ENCODE results near the gene LDLRAD4.

Gene LDLRAD4

GRCh38 chr18:13363359-13363758 lies 144.8 kb downstream of the LDLRAD4 start:
- no peak for TF ChIP-seq CTCF (IDR thresholded peaks at IDR 0.05; ENCODE audit: extremely low read depth, missing control alignments)
- DNase-seq (ENCODE audit: low spot score) = no peak

GRCh38 chr18:13364721-13365205 lies 146.2 kb downstream of the LDLRAD4 start:
- TF ChIP-seq CTCF (IDR thresholded peaks at IDR 0.05; ENCODE audit: extremely low read depth, missing control alignments) = no peak
- DNase-seq (ENCODE audit: low spot score) = no peak

GRCh38 chr18:13366131-13366530 lies 147.6 kb downstream of the LDLRAD4 start:
- no peak for DNase-seq (ENCODE audit: low spot score)
- no peak for TF ChIP-seq CTCF (IDR thresholded peaks at IDR 0.05; ENCODE audit: extremely low read depth, missing control alignments)

- no peak for TF ChIP-seq CTCF (IDR thresholded peaks at IDR 0.05; ENCODE audit: extremely low read depth, missing control alignments)
- no peak for DNase-seq (ENCODE audit: low spot score)
Observed at GRCh38 chr18:13366541-13366940, 148.0 kb downstream of the LDLRAD4 start.

- no peak for DNase-seq (ENCODE audit: low spot score)
- no peak for TF ChIP-seq CTCF (IDR thresholded peaks at IDR 0.05; ENCODE audit: extremely low read depth, missing control alignments)
Observed at GRCh38 chr18:13366962-13367892, 148.7 kb downstream of the LDLRAD4 start.

GRCh38 chr18:13368080-13368813 lies 149.7 kb downstream of the LDLRAD4 start:
- no peak for TF ChIP-seq CTCF (IDR thresholded peaks at IDR 0.05; ENCODE audit: extremely low read depth, missing control alignments)
- DNase-seq (ENCODE audit: low spot score) = no peak

- DNase-seq (ENCODE audit: low spot score) = no peak
- no peak for TF ChIP-seq CTCF (IDR thresholded peaks at IDR 0.05; ENCODE audit: extremely low read depth, missing control alignments)
Observed at GRCh38 chr18:13369353-13369752, 150.8 kb downstream of the LDLRAD4 start.

Measured in GM20000 (cell line).